KOPT-K1 (cell line): ENCODE results near the gene CYP2J2.
"Not testable (repeated sequence)": the region's sequence is repeated elsewhere in the genome, so short reads cannot be mapped to it uniquely, and the experiment has no call there.

Experiments
- H3K27ac ChIP-seq: fragments of 200-600 bp; sonication (generic); 2 replicates; pipeline ENCODE4 v1.5.1; 2016; ENCODE audit warnings: antibody characterized with exemption, mild to moderate bottlenecking, low read depth, low read length; ENCODE audit not compliant: poor library complexity, severe bottlenecking
- H3K36me3 ChIP-seq: fragments of 200-600 bp; sonication (generic); 2 replicates; pipeline ENCODE4 v1.5.1; 2017; ENCODE audit warnings: antibody characterized with exemption, mild to moderate bottlenecking, low read length, moderate library complexity; ENCODE audit not compliant: insufficient read depth
- H3K9me3 ChIP-seq: fragments of 200-600 bp; sonication (generic); 2 replicates; pipeline ENCODE4 v1.5.1; 2017; ENCODE audit warnings: antibody characterized with exemption, low read length, mild to moderate bottlenecking; ENCODE audit not compliant: insufficient read depth, poor library complexity, severe bottlenecking

The CYP2J2 gene, protein sequence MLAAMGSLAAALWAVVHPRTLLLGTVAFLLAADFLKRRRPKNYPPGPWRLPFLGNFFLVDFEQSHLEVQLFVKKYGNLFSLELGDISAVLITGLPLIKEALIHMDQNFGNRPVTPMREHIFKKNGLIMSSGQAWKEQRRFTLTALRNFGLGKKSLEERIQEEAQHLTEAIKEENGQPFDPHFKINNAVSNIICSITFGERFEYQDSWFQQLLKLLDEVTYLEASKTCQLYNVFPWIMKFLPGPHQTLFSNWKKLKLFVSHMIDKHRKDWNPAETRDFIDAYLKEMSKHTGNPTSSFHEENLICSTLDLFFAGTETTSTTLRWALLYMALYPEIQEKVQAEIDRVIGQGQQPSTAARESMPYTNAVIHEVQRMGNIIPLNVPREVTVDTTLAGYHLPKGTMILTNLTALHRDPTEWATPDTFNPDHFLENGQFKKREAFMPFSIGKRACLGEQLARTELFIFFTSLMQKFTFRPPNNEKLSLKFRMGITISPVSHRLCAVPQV

GRCh38 chr1:59926381-59927123 lies at the start of gene CYP2J2:
CYP2J2 (minus strand) TSS chr1:59926773; CDS start chr1:59926746, 27 bp downstream.
- Histone ChIP-seq H3K9me3 (no peaks in the 10 kb centered on the region), H3K36me3 (no peaks in the 10 kb centered on the region), H3K27ac (no peak within 1 kb of the TSS)

- Histone ChIP-seq H3K27ac (no peak overlapping the region), H3K9me3 (no peaks in the 10 kb centered on the region), H3K36me3 (no peaks in the 10 kb centered on the region)
These were observed 47.1 kb upstream of the CYP2J2 start for GRCh38 chr1:59973719-59974118.

GRCh38 chr1:59972216-59972927 lies 45.8 kb upstream of the CYP2J2 start:
- H3K27ac ChIP-seq: no peak overlapping the region
- H3K9me3 ChIP-seq: no peaks in the 10 kb centered on the region
- H3K36me3 ChIP-seq: no peaks in the 10 kb centered on the region

DNA sequence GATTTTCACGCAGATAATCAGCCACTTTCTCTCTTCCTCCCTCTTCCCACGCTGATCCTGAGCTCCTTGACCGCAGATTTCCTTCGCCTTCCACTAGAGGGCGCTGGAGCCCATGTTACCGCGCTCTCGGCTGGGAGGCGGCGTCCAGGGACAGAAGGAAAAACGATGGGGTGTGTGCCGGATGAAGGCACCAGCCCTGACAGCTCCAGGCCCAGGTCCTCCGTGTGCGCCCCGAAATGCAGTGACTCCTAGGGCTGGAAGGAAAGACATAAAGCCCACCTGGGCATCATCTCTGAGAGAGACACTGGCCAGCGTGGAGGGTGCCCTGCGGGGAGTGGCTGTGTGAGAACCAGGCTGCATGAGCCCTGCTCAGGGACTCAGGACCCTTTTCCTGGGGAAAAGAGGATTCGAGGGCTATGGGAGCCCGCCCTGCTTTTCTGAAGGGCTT lies 44.9 kb upstream of the CYP2J2 start:
- H3K9me3 ChIP-seq: no peaks in the 10 kb centered on the region
- H3K36me3 ChIP-seq: no peaks in the 10 kb centered on the region
- H3K27ac ChIP-seq: no peak overlapping the region

DNA sequence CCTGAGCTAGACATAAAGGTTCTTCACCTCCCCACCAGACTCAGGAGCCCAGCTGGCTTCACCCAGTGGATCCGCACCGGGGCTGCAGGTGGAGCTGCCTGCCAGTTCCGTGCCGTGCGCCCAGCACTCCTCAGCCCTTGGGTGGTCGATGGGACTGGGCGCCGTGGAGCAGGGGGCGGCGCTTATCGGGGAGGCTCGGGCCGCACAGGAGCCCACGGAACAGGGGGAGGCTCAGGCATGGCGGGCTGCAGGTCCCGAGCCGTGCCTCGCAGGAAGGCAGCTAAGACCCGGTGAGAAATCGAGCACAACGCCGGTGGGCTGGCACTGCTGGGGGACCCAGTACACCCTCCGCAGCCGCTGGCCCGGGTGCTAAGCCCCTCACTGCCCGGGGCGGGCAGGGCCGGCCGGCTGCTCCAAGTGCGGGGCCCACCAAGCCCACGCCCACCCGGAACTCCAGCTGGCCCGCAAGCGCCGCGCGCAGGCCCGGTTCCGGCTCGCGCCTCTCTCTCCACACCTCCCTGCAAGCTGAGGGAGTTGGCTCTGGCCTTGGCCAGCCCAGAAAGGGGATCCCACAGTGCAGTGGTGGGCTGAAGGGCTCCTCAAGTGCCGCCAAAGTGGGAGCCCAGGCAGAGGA lies 43.1 kb upstream of the CYP2J2 start:
- H3K9me3 ChIP-seq, H3K36me3 ChIP-seq, H3K27ac ChIP-seq: not testable (repeated sequence)

DNA sequence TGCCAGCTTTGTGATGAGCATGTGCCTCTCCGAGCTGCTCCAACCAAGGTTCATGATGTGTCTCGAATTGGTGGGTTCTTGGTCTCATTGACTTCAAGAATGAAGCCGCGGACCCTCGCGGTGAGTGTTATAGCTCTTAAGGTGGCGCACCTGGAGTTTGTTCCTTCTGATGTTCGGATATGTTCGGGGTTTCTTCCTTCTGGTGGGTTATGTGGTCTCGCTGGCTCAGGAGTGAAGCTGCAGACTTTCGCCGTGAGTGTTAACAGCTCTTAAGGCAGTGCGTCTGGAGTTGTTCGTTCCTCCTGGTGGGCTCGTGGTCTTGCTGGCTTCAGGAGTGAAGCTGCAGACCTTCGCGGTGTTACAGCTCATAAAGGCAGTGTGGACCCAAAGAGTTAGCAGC lies 42.2 kb upstream of the CYP2J2 start:
- H3K36me3 ChIP-seq, H3K9me3 ChIP-seq, H3K27ac ChIP-seq: not testable (repeated sequence)

DNA sequence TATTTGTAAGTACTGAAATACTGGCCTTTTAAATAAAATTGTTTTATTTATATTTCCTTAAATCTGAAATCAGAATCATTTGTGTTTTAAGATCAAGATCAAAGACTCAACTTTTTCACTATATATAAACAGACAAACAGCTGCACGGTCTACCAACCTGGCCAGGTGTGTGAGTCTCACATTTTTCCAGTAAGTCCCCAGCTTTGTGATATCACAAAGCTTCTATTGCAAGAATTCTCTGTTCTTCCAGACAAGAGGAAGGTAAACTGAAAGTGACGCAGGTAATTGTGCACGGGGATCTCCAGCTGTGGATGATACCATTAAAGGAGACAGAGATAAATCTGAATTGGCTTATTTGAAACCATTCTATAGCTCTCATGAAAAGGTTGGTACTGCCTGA lies 41.2 kb upstream of the CYP2J2 start:
- H3K9me3 ChIP-seq: no peaks in the 10 kb centered on the region
- H3K27ac ChIP-seq: no peak overlapping the region
- H3K36me3 ChIP-seq: no peaks in the 10 kb centered on the region

DNA sequence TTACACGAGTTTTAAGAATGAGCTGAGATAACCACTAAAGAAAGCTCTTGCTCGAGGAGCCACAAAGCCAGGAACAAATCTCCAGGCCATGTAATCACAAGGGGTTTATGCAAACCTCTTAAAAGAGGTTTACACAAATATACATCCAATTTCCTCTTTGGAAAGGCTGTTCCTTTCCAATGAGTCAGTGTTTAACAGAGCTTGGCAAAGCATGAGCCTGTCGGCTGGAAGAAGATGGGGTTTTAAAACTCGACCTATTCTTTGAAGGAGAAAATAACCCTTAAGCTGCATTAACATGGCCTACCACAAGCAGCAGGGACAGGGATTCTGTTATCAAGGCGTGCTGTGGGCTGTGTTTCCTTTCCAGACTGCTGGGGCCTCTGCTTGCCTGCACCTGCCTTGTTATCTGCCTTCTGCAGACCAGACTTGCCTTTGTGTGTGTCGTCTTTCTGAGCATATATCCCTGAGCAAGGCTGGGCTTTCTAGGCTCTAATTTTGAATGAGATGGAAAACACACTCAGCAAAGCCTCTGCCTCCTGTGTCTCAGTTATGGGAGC lies 40.6 kb upstream of the CYP2J2 start:
- H3K36me3 ChIP-seq: no peaks in the 10 kb centered on the region
- no peak overlapping the region for H3K27ac ChIP-seq
- H3K9me3 ChIP-seq: no peaks in the 10 kb centered on the region

DNA sequence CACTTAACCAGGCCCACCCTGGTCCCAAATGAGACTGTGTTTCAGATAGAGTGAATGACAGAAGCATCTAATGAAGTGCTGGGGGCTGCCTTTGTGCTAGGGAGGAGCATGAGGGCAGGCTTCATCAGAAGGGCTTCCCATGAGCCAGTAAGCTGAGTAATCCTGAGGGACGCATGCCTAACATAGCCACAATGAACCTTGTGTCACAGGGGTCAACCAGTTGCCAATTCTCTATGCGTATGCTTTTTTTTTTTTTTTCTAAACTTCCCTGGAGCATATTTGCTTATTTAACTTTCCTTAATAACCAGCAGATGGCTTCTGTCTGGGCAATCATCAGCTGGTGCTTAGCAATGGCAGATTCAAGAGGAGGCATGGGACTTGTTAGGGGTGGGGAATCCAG lies 25.5 kb upstream of the CYP2J2 start:
- no peaks in the 10 kb centered on the region for H3K9me3 ChIP-seq
- H3K36me3 ChIP-seq: no peaks in the 10 kb centered on the region
- H3K27ac ChIP-seq: no peak overlapping the region

DNA sequence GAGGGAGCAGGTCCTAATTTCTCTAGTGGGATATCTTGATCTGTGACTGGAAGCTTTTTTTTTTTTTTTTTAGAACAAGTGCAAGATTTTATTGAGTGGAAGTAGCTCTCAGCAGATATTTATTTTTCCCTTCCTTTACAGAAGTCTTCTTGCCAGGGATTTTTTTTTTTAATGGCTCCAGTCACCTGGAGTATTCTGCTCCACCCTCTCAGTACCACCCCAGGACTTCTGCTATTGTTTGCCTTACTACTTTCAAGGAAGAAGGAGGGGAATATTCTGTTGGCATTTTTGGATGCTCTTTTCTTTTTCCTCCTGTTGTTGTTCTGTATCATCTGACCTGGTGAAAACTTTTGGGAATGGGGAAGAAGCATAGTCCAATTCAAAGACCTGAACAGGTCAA lies 23.1 kb upstream of the CYP2J2 start:
- no peaks in the 10 kb centered on the region for H3K36me3 ChIP-seq
- no peaks in the 10 kb centered on the region for H3K9me3 ChIP-seq
- H3K27ac ChIP-seq: no peak overlapping the region

- Histone ChIP-seq H3K36me3 (no peaks in the 10 kb centered on the region), H3K9me3 (no peaks in the 10 kb centered on the region), H3K27ac (no peak overlapping the region)
These were observed 22.4 kb upstream of the CYP2J2 start for GRCh38 chr1:59948990-59949389.

GRCh38 chr1:59947047-59947938 lies 20.7 kb upstream of the CYP2J2 start:
- Histone ChIP-seq H3K27ac (no peak overlapping the region), H3K36me3 (no peaks in the 10 kb centered on the region), H3K9me3 (no peaks in the 10 kb centered on the region)

- Histone ChIP-seq H3K27ac (no peak overlapping the region), H3K36me3 (no peaks in the 10 kb centered on the region), H3K9me3 (no peaks in the 10 kb centered on the region)
These were observed 19.2 kb upstream of the CYP2J2 start for GRCh38 chr1:59945790-59946189.

DNA sequence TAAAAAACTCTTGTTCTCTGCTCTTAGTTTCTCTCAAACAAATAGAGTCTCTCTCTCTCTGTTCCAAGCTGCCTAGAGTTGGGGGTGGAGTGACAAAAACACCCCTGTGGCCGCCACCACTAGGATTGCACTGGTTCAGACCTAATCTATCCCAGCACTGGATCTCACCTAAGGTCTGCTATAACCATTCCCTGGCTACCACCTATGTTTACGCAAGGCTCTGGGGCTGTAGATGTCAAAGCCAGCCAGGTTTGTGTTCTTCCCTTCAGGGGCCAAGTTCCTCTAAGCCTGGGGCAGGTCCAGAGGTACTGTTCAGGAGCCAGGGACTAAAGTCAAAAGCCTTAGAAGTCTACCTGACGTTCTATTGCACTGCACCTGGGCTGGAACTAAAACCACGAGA lies 12.8 kb upstream of the CYP2J2 start:
- Histone ChIP-seq H3K27ac (no peak overlapping the region), H3K9me3 (no peaks in the 10 kb centered on the region), H3K36me3 (no peaks in the 10 kb centered on the region)
